HEK293 (cell line): ENCODE results near the gene CCNY.

Source experiments
- MZF1 ChIP-seq: fragments of 450-650 bp; formaldehyde crosslinking; IDR thresholded peaks from 2 replicates; pipeline ENCODE4 v1.5.1; 2017; ENCODE audit warnings: missing biosample characterization, missing genetic modification characterization, borderline replicate concordance
- OVOL3 ChIP-seq: fragments of 450-650 bp; formaldehyde crosslinking; IDR thresholded peaks from 2 replicates; pipeline ENCODE4 v1.5.1; 2016; ENCODE audit warnings: missing biosample characterization, missing genetic modification characterization
- REST ChIP-seq: fragments of 450-650 bp; formaldehyde crosslinking; IDR thresholded peaks from 2 replicates; pipeline ENCODE4 v1.5.1; 2016; ENCODE audit warnings: missing biosample characterization, missing genetic modification characterization
- ZBTB1 ChIP-seq: fragments of 450-650 bp; formaldehyde crosslinking; IDR thresholded peaks from 2 replicates; pipeline ENCODE4 v1.5.1; 2016; ENCODE audit warnings: missing biosample characterization, missing genetic modification characterization
- ZBTB11 ChIP-seq: fragments of 450-650 bp; formaldehyde crosslinking; conservative IDR thresholded peaks from 2 replicates; pipeline ENCODE4 v1.5.1; 2016; ENCODE audit warnings: low read depth, missing biosample characterization, missing genetic modification characterization
- ZFP3 ChIP-seq: fragments of 450-650 bp; formaldehyde crosslinking; IDR thresholded peaks from 2 replicates; pipeline ENCODE4 v1.5.1; 2016; ENCODE audit warnings: low read depth, missing biosample characterization, missing genetic modification characterization
- ZNF223 ChIP-seq: fragments of 450-650 bp; formaldehyde crosslinking; IDR thresholded peaks from 2 replicates; pipeline ENCODE4 v1.5.1; 2016; ENCODE audit warnings: missing biosample characterization, missing genetic modification characterization
- ZNF266 ChIP-seq: fragments of 450-650 bp; formaldehyde crosslinking; IDR thresholded peaks from 2 replicates; pipeline ENCODE4 v1.5.1; 2016; ENCODE audit warnings: missing biosample characterization, missing genetic modification characterization, low read depth
- ZNF394 ChIP-seq: fragments of 450-650 bp; formaldehyde crosslinking; IDR thresholded peaks from 2 replicates; pipeline ENCODE4 v1.5.1; 2016; ENCODE audit warnings: missing biosample characterization, missing genetic modification characterization, mild to moderate bottlenecking, moderate library complexity, borderline replicate concordance
- ZNF404 ChIP-seq: fragments of 450-650 bp; formaldehyde crosslinking; IDR thresholded peaks from 2 replicates; pipeline ENCODE4 v1.5.1; 2017; ENCODE audit warnings: missing biosample characterization, missing genetic modification characterization
- ZNF426 ChIP-seq: fragments of 450-650 bp; formaldehyde crosslinking; IDR thresholded peaks from 2 replicates; pipeline ENCODE4 v1.5.1; 2017; ENCODE audit warnings: missing biosample characterization, missing genetic modification characterization, mild to moderate bottlenecking, inconsistent platforms, moderate library complexity
- ZNF433 ChIP-seq: fragments of 450-650 bp; formaldehyde crosslinking; IDR thresholded peaks from 2 replicates; pipeline ENCODE4 v1.5.1; 2016; ENCODE audit warnings: missing biosample characterization, missing genetic modification characterization, low read depth
- ZNF501 ChIP-seq: fragments of 450-650 bp; formaldehyde crosslinking; IDR thresholded peaks from 2 replicates; pipeline ENCODE4 v1.5.1; 2016; ENCODE audit warnings: missing biosample characterization, missing genetic modification characterization
- ZNF530 ChIP-seq: fragments of 450-650 bp; formaldehyde crosslinking; IDR thresholded peaks from 2 replicates; pipeline ENCODE4 v1.5.1; 2016; ENCODE audit warnings: low read depth, missing biosample characterization, missing genetic modification characterization
- ZNF555 ChIP-seq: fragments of 450-650 bp; formaldehyde crosslinking; conservative IDR thresholded peaks from 2 replicates; pipeline ENCODE4 v1.5.1; 2017; ENCODE audit warnings: missing biosample characterization, mild to moderate bottlenecking, missing genetic modification characterization, inconsistent platforms
- ZNF558 ChIP-seq: fragments of 450-650 bp; formaldehyde crosslinking; IDR thresholded peaks from 2 replicates; pipeline ENCODE4 v1.5.1; 2016; ENCODE audit warnings: missing biosample characterization, missing genetic modification characterization
- ZNF580 ChIP-seq: fragments of 450-650 bp; formaldehyde crosslinking; IDR thresholded peaks from 2 replicates; pipeline ENCODE4 v1.5.1; 2016; ENCODE audit warnings: missing biosample characterization, missing genetic modification characterization
- ZNF629 ChIP-seq: fragments of 450-650 bp; formaldehyde crosslinking; IDR thresholded peaks from 2 replicates; pipeline ENCODE4 v1.5.1; 2017; ENCODE audit warnings: missing biosample characterization, missing genetic modification characterization
- ZNF639 ChIP-seq: fragments of 450-650 bp; formaldehyde crosslinking; IDR thresholded peaks from 2 replicates; pipeline ENCODE4 v1.5.1; 2016; ENCODE audit warnings: missing biosample characterization, missing genetic modification characterization
- ZNF654 ChIP-seq: fragments of 450-650 bp; formaldehyde crosslinking; IDR thresholded peaks from 2 replicates; pipeline ENCODE4 v1.5.1; 2016; ENCODE audit warnings: low read depth, missing biosample characterization, missing genetic modification characterization
- ZXDB ChIP-seq: fragments of 450-650 bp; formaldehyde crosslinking; IDR thresholded peaks from 2 replicates; pipeline ENCODE4 v1.5.1; 2016; ENCODE audit warnings: missing biosample characterization, missing genetic modification characterization
- TF ChIP-seq, protein P1 (sequence below): fragments of 450-650 bp; formaldehyde crosslinking; conservative IDR thresholded peaks from 2 replicates; pipeline ENCODE4 v1.5.1; 2016; ENCODE audit warnings: low read depth, missing biosample characterization, missing genetic modification characterization
- TF ChIP-seq, protein P2 (sequence below): fragments of 450-650 bp; formaldehyde crosslinking; IDR thresholded peaks from 2 replicates; pipeline ENCODE4 v1.5.1; 2016; ENCODE audit warnings: missing biosample characterization, missing genetic modification characterization, borderline replicate concordance

The CCNY gene

DNA sequence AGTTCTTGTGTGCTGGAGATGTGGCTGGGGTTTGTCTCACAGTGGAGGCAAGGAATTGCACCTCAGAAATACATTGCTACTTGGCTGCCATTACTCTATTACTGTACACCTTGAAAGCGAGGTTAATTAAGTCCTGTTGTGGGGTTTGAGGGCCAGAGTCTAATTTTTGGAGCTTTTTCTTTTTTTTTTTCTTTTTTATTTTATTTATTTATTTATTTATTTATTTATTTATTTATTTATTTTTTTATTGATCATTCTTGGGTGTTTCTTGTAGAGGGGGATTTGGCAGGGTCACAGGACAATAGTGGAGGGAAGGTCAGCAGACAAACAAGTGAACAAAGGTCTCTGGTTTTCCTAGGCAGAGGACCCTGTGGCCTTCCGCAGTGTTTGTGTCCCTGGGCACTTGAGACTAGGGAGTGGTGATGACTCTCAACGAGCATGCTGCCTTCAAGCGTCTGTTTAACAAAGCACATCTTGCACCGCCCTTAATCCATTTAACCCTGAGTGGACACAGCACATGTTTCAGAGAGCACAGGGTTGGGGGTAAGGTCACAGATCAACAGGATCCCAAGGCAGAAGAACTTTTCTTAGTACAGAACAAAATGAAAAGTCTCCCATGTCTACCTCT is 69.8 kb downstream of the CCNY start (continued):
- TF ChIP-seq ZNF558 (tag by site-specific recombination) (peak; percentile 93), ZBTB11 (tag by site-specific recombination) (peak; percentile 86), ZNF654 (peak; percentile 55), ZFP3 (tag by site-specific recombination) (peak; percentile 56; the same call in 1 of the 2 replicates), ZNF404 (tag by site-specific recombination) (peak; percentile 50; the same call in 1 of the 2 replicates), ZXDB (peak; percentile 87), ZNF580 (peak; percentile 85; the same call in 1 of the 2 replicates), REST (tag by site-specific recombination) (peak; percentile 82), ZNF426 (tag by site-specific recombination) (peak; percentile 95), ZNF501 (tag by site-specific recombination) (0 out of 2 replicates have a peak, but pooled peaks have one; percentile 31), ZNF223 (tag by site-specific recombination) (0 out of 2 replicates have a peak, but pooled peaks have one; percentile 34), ZNF555 (peak; percentile 89), ZNF394 (tag by site-specific recombination) (peak; percentile 97), MZF1 (tag by site-specific recombination) (peak; percentile 62; the same call in 1 of the 2 replicates), OVOL3 (tag by site-specific recombination) (peak; percentile 53; the same call in 1 of the 2 replicates), ZBTB1 (tag by site-specific recombination) (0 out of 2 replicates have a peak, but pooled peaks have one; percentile 58), ZNF639 (0 out of 2 replicates have a peak, but pooled peaks have one; percentile 59), ZNF433 (tag by site-specific recombination) (peak; percentile 38; the same call in 1 of the 2 replicates), ZNF266 (peak; percentile 66; the same call in 1 of the 2 replicates), ZNF530 (0 out of 2 replicates have a peak, but pooled peaks have one; percentile 16), ZNF629 (tag by site-specific recombination) (peak; percentile 76)
- TF ChIP-seq, protein P1, sequence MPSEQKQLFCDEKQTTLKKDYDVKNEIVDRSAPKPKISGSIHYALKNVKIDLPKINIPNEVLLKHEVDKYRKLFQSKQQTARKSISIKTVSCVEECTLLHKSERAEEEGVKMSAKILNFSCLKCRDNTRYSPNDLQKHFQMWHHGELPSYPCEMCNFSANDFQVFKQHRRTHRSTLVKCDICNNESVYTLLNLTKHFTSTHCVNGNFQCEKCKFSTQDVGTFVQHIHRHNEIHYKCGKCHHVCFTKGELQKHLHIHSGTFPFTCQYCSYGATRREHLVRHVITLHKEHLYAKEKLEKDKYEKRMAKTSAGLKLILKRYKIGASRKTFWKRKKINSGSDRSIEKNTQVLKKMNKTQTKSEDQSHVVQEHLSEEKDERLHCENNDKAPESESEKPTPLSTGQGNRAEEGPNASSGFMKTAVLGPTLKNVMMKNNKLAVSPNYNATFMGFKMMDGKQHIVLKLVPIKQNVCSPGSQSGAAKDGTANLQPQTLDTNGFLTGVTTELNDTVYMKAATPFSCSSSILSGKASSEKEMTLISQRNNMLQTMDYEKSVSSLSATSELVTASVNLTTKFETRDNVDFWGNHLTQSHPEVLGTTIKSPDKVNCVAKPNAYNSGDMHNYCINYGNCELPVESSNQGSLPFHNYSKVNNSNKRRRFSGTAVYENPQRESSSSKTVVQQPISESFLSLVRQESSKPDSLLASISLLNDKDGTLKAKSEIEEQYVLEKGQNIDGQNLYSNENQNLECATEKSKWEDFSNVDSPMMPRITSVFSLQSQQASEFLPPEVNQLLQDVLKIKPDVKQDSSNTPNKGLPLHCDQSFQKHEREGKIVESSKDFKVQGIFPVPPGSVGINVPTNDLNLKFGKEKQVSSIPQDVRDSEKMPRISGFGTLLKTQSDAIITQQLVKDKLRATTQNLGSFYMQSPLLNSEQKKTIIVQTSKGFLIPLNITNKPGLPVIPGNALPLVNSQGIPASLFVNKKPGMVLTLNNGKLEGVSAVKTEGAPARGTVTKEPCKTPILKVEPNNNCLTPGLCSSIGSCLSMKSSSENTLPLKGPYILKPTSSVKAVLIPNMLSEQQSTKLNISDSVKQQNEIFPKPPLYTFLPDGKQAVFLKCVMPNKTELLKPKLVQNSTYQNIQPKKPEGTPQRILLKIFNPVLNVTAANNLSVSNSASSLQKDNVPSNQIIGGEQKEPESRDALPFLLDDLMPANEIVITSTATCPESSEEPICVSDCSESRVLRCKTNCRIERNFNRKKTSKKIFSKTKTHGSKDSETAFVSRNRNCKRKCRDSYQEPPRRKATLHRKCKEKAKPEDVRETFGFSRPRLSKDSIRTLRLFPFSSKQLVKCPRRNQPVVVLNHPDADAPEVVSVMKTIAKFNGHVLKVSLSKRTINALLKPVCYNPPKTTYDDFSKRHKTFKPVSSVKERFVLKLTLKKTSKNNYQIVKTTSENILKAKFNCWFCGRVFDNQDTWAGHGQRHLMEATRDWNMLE: peak; percentile 97
- TF ChIP-seq, protein P2, sequence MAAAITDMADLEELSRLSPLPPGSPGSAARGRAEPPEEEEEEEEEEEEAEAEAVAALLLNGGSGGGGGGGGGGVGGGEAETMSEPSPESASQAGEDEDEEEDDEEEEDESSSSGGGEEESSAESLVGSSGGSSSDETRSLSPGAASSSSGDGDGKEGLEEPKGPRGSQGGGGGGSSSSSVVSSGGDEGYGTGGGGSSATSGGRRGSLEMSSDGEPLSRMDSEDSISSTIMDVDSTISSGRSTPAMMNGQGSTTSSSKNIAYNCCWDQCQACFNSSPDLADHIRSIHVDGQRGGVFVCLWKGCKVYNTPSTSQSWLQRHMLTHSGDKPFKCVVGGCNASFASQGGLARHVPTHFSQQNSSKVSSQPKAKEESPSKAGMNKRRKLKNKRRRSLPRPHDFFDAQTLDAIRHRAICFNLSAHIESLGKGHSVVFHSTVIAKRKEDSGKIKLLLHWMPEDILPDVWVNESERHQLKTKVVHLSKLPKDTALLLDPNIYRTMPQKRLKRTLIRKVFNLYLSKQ: peak; percentile 81; the same call in 1 of the 2 replicates
